SK-N-MC (cell line): Measurements from ENCODE around the gene SLC30A2.

Experiments
- DNase-seq: peaks from one replicate; pipeline ENCODE4 v3.0.0-alpha.2; 2011; ENCODE audit warnings: low read depth, low spot score
- H3K27ac ChIP-seq: fragments of 200-600 bp; sonication (generic); 2 replicates; pipeline ENCODE4 v1.5.1; 2016; ENCODE audit warnings: mixed run types
- H3K36me3 ChIP-seq: fragments of 200-600 bp; sonication (generic); 2 replicates; pipeline ENCODE4 v1.6.1; 2017; ENCODE audit warnings: antibody characterized with exemption, low read length, mixed read lengths; ENCODE audit not compliant: insufficient read depth
- H3K4me3 ChIP-seq: fragments of 200-600 bp; sonication (generic); 2 replicates; pipeline ENCODE4 v1.5.1; 2016
- H3K9ac ChIP-seq: fragments of 200-600 bp; sonication (generic); 2 replicates; pipeline ENCODE4 v1.8.0; 2017; ENCODE audit warnings: mixed run types, mixed read lengths; ENCODE audit not compliant: insufficient read length
- H3K9me3 ChIP-seq: fragments of 200-600 bp; sonication (generic); 2 replicates; pipeline ENCODE4 v1.6.1; 2017; ENCODE audit warnings: low read depth, mild to moderate bottlenecking, antibody characterized with exemption, low read length, moderate library complexity, mixed read lengths
- EZH2 ChIP-seq: fragments of 200-600 bp; sonication (generic); IDR thresholded peaks from one replicate; pipeline ENCODE4 v1.6.1; 2017; ENCODE audit warnings: antibody characterized with exemption
- FOXP2 ChIP-seq: optimal IDR thresholded peaks from 2 replicates; pipeline ENCODE3; 2011; ENCODE audit warnings: mild to moderate bottlenecking, moderate library complexity; ENCODE audit not compliant: insufficient read depth; ENCODE audit errors: extremely low read length, control extremely low read depth
- POLR2AphosphoS5 ChIP-seq: IDR thresholded peaks from 2 replicates; pipeline ENCODE4 v1.6.1; 2012; ENCODE audit warnings: mild to moderate bottlenecking, low read depth, low read length, borderline replicate concordance

The SLC30A2 gene

DNA sequence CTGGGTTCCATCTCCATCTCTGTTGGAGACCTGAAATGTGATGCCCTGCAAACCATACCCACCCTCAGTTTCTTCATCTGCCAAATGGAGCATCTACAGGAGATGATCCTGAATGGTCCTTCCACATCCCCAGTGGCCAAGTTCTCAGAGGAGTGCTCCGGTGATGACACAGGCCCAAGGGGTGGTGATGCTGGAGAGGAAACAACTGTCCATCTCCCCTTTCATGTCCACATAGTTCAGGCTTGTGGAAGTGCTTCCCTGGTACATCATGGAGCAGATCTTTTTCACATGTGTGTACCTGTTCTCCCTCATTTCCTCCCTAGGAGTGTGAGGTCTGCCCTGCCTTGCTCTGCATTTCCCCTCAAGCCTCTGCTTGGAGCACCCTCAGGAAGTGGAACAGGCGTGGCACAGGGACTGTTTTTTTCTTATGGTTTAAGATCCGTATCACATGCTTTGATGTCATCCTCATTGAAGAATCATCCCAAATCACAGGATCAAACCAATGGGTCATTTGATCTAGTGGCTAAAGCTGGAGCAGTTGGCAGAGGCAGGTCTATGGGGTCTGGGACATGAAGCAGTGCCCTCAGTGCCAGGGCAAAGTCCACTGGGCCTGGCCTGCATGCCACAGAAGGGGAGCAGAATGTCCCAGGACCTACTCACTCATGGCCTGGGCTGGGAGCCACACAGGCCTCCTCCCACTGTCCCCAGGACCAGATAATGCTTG is 29.7 kb upstream of the SLC30A2 start:
- no peak overlapping the region for H3K4me3 ChIP-seq
- no peak overlapping the region for H3K9ac ChIP-seq
- H3K36me3 ChIP-seq = no peaks in the 10 kb centered on the region
- DNase-seq = no peak
- TF ChIP-seq FOXP2 (no peak), POLR2AphosphoS5 (no peak), EZH2 (no peak)
- H3K27ac ChIP-seq = no peak overlapping the region
- no peaks in the 10 kb centered on the region for H3K9me3 ChIP-seq

GRCh38 chr1:26072305-26072704 is 26.4 kb upstream of the SLC30A2 start:
- Histone ChIP-seq H3K27ac (no peak overlapping the region), H3K4me3 (no peak overlapping the region), H3K36me3 (no peaks in the 10 kb centered on the region), H3K9me3 (no peaks in the 10 kb centered on the region), H3K9ac (no peak overlapping the region)
- no peak for TF ChIP-seq EZH2
- DNase-seq = no peak

GRCh38 chr1:26070963-26071342 is 25.0 kb upstream of the SLC30A2 start:
- TF ChIP-seq FOXP2 = no peak
- TF ChIP-seq EZH2 = no peak
- no peak for TF ChIP-seq POLR2AphosphoS5
- Histone ChIP-seq H3K4me3 (no peak overlapping the region), H3K36me3 (no peaks in the 10 kb centered on the region), H3K27ac (no peak overlapping the region), H3K9me3 (no peaks in the 10 kb centered on the region), H3K9ac (no peak overlapping the region)
- DNase-seq = no peak

GRCh38 chr1:26070296-26070962 is 24.5 kb upstream of the SLC30A2 start:
- Histone ChIP-seq H3K9ac (no peak overlapping the region), H3K27ac (no peak overlapping the region), H3K4me3 (no peak overlapping the region), H3K36me3 (no peaks in the 10 kb centered on the region), H3K9me3 (no peaks in the 10 kb centered on the region)
- TF ChIP-seq EZH2 (no peak), POLR2AphosphoS5 (no peak), FOXP2 (no peak)
- no peak for DNase-seq

DNA sequence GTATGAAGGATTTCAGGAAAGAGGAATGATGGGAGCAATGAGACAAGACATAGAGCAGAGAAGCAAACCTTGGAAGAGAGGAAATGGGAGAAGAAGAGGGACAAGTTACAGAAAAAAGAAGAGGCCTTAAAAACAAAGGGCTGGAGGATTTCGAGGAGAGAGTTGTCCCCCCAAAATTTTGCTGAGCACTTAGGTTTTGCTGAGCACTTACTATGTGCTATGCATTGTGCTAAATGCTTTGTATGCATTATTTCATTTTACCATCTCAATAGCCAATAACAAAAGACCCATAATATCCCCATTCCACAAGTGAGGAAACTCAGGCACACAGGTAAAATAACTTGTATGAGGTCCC is 24.0 kb upstream of the SLC30A2 start:
- no peak overlapping the region for H3K4me3 ChIP-seq
- DNase-seq = no peak
- TF ChIP-seq POLR2AphosphoS5 = no peak
- no peak for TF ChIP-seq EZH2
- TF ChIP-seq FOXP2 = no peak
- H3K9ac ChIP-seq = no peak overlapping the region
- no peaks in the 10 kb centered on the region for H3K36me3 ChIP-seq
- no peaks in the 10 kb centered on the region for H3K9me3 ChIP-seq
- H3K27ac ChIP-seq = no peak overlapping the region

- Histone ChIP-seq H3K36me3 (no peaks in the 10 kb centered on the region), H3K27ac (no peak within 1 kb of the TSS), H3K9me3 (no peaks in the 10 kb centered on the region), H3K9ac (no peak within 1 kb of the TSS), H3K4me3 (no peak within 1 kb of the TSS)
- TF ChIP-seq POLR2AphosphoS5 (no peak), FOXP2 (no peak), EZH2 (no peak)
- no peak for DNase-seq
Observed at GRCh38 chr1:26067432-26067911, 21.6 kb upstream of the SLC30A2 start, which contains the start of gene TRIM63. Gene TRIM63, minus strand, starts transcription at chr1:26067630. Its CDS starts 136 bp downstream, at chr1:26067494.

DNA sequence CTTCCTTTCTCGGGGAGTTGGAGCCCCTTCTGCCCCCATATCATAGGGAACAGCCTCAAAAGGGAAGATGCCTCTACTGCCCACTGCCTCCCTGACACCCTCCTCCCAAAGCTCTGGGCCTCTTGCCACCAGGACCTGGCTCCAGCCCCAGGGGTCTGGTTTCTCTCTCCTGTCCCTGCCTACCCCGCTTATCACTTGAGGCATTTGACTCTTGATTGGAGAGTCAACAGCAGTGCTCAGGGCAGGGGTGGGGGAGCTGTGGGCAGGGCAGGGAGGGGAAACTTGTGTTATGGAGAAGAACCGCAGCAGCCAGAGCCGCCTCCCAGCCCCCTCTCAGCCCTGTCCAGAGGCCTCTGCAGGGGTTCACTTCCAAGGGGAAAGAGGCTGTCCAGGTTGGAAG is 20.9 kb upstream of the SLC30A2 start:
- no peak overlapping the region for H3K4me3 ChIP-seq
- TF ChIP-seq FOXP2 (no peak), POLR2AphosphoS5 (no peak), EZH2 (no peak)
- no peaks in the 10 kb centered on the region for H3K36me3 ChIP-seq
- H3K9me3 ChIP-seq = no peaks in the 10 kb centered on the region
- H3K9ac ChIP-seq = no peak overlapping the region
- no peak for DNase-seq
- H3K27ac ChIP-seq = no peak overlapping the region

- no peaks in the 10 kb centered on the region for H3K9me3 ChIP-seq
- H3K36me3 ChIP-seq = no peaks in the 10 kb centered on the region
- H3K4me3 ChIP-seq = no peak overlapping the region
- no peak for DNase-seq
- no peak overlapping the region for H3K27ac ChIP-seq
- TF ChIP-seq EZH2 (no peak), FOXP2 (no peak), POLR2AphosphoS5 (no peak)
- no peak overlapping the region for H3K9ac ChIP-seq
Observed at GRCh38 chr1:26066160-26066559, 20.2 kb upstream of the SLC30A2 start.
